NCI-H774 (cell line): ENCODE results near the gene MICAL2.

Experiments used
- DNase-seq: peaks from one replicate; lab custom pipeline; 2025; lab: John Stamatoyannopoulos, UW

MICAL2 gene

GRCh38 chr11:12156301-12157140, 46.1 kb downstream of the MICAL2 start:
- DNase-seq, result no peak

DNA sequence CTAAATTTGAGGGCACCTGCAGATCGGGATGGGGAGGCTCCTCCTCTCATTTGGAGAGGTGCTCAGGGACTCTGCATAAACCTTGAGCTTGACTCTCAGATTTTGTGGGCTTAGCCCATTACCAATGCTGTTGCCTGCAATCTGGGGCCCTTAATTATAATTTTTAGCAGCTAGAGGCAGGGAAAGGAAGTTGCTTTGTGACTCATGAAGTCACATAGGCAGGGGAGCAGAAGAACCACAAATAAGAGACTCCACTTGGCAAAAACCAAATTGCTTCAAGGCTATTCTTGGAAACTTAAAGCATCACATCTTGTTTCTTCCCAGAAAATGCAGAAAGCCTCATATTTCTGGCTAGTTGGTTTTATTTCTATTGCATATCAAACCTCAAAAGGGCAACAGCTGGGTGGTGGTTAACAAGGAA, 46.9 kb downstream of the MICAL2 start:
- no peak for DNase-seq

DNA sequence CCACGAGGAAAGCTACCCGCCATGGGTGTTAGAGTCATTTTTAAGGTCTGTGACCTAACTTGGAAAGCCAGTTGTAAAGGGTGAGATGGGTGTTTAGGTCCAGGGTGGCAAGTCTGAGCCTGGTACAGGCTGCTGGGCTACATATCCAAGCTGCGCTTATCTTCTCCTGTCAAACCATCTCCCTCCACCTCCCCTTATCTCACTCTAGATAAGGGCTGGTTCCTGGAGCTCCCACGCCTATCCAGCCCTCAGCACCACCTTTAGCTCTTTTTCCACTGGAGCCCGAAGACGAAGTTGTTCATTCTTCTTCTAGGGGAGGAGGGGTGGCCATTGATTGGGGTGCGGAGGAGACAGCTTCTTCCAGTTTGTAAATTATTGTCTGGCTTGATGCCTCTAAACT, 48.5 kb downstream of the MICAL2 start:
- DNase-seq, result no peak

DNA sequence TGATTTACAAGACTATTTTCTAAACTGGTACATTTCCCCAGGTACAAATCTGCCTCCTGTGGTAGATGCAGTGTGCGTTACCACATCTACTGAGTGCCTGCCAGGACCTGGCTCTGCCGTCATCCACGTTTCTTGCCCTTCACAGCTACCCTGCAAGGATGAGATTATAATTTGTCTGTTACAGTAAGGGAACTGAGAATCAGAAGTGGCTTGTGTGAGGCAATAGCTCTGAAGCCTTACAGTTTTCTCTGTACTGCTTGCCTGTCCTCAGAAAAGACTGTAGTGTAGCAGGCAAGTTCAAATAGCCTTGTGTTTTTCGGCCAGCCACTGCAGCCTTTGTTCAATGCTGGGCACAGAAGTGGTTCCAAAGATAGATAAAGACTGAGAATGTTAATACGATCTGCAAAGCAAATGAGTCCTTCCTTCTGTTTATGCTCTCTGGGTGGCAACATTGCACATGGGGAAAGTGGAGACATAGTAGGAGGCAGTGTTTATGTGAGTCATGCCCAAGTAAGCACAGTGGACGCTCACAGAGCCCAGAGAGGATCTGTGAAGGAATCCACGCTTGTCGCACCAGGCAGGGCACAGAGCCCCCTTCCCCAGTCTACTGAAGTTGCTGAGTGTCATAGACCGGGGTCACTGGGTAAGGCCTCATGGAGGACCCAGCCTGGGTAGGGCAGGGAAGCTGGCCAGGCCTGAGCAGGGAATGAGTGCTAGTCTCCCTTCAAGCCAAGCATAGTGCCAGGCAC, 49.1 kb downstream of the MICAL2 start:
- no peak for DNase-seq

DNA sequence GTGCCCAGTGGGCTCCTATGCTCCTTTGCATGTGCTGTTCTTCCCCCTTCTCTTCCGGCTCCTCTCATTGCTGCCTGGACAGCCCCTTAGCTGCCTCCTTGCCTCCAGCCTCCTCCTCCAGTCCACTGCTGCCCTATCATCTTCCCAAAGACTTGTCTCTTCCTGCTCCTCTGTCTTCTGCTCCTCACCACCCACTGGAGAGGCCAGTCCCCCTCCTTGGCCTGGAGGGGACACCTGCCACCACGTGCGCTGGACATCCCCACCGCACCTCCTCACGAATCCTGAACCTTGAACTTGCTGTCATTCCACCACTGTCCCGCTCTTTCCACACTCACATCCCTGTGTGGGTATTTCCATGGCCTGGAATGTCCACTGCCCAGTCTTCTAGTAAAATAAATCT, 49.8 kb downstream of the MICAL2 start:
- DNase-seq, result no peak

DNA sequence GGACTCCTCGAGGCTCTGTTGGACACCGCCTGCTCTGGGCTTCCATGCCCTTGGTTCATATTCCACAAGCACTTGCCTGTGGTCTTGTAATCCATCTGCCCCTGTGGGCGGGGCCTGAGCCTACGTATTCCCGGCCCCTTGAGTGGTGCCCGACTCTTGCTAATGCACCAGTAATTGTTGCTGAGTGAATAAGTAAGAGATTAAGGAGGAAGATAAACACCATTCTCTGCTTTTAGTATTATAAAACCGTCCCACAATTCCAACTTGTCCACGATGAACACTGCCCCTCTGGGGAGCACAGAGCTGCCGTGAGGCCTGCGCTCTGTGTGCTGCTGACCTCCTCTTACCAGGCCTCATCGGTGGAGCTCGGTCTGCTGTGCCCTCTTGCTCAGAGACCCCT, 50.3 kb downstream of the MICAL2 start:
- DNase-seq, result no peak

- DNase-seq, result no peak
Observed at GRCh38 chr11:12161137-12161536, 50.7 kb downstream of the MICAL2 start.

DNA sequence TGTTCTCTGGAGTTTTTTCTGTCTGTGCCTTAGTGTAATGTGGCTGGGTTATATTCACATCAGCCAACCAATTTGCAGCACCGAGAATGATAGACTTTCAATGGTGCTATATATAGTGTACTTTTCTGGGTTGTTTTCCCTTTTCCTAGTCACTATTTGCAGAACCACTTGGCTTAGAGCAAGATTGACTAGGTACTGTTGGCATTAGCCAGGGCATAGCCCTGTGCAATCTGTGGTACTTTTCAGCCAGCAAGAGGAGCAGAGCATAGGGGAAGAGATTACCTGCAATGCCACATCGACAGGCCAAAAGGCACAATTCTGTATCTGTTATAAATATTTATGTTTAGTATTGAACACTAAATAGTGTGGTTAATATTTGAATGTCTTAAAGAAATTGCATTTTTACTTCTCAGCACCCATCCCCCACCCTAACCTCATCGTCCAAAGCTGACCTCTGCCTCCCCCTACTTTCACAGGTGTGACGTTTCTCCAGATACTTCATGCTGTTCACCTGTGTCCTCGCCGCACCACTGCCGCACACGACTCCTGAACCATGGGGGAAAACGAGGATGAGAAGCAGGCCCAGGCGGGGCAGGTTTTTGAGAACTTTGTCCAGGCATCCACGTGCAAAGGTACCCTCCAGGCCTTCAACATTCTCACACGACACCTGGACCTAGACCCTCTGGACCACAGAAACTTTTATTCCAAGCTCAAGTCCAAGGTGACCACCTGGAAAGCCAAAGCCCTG, 51.4 kb downstream of the MICAL2 start:
- no peak for DNase-seq

DNA sequence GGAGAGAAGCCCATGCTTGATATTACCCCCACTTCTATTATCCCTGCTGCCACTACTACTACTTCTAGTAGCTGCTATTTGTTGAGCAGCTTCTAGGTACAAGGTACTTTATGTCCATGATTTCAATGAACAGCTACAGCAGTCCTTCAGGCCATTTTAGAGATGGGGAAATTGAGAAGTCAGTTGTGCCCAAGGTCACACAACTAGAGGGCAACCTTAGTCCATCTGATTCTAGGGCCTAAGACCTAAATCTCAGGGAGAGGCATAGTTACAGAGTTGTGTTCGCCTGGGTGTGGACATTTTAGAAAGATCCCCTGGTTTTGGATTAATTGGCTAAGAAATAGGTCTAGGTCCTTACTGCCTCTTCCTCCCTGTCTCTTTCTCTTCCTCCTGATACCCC, 52.3 kb downstream of the MICAL2 start:
- no peak for DNase-seq

GRCh38 chr11:12163181-12163941, 53.0 kb downstream of the MICAL2 start:
- no peak for DNase-seq

- no peak for DNase-seq
Observed at GRCh38 chr11:12164061-12165014, 53.9 kb downstream of the MICAL2 start.

- no peak for DNase-seq
Observed at GRCh38 chr11:12165237-12165875, 55.0 kb downstream of the MICAL2 start.

- DNase-seq, result no peak
Observed at GRCh38 chr11:12166299-12167060, 56.1 kb downstream of the MICAL2 start.

DNA sequence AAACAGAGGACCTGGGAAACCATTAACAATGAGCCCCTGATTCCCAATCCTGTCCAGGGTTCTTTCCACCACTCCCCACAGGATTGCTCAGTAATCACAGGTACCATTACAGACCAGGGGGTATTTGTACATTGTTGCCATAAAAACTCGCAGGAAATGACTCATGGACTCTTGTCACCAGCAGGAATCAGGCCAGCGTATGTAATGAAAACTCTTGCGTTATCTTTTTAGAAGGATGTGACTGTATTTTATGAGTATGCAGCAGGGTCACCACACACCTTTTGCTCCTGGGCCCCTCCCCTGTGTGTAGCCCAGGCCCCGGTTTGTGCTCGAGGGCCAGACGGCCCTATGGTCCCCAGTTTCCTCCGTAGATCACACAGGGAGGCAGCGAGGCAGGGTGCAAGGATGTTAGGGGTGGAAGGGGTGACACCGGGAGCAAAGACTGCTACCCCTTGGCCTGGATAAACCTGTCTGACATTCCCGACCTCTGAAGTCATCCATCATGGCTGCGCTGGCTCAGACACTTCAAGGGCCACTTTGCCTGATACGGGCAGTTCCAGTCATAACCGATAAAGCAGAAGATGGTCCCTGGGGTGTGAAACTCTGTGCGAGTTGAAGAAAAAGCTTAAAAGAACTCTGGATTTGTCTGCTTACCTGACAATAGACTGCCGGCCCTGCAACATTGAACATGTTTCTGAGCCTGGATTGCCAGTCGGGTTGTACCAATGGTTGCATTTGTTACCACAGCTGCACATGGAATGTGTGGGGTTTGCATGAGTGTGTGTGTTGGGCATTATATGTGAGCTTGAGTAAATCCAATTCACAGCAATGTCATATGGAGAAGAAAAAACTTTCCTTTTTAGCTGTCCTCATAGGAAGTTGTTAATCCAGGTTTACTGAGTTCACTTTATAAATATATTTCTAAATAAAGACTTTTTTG, 56.9 kb downstream of the MICAL2 start:
- no peak for DNase-seq

GRCh38 chr11:12168114-12168513, 57.7 kb downstream of the MICAL2 start:
- DNase-seq, result no peak

GRCh38 chr11:12169822-12170221, 59.4 kb downstream of the MICAL2 start:
- DNase-seq, result no peak

GRCh38 chr11:12170501-12170900, 60.1 kb downstream of the MICAL2 start:
- DNase-seq, result no peak

DNA sequence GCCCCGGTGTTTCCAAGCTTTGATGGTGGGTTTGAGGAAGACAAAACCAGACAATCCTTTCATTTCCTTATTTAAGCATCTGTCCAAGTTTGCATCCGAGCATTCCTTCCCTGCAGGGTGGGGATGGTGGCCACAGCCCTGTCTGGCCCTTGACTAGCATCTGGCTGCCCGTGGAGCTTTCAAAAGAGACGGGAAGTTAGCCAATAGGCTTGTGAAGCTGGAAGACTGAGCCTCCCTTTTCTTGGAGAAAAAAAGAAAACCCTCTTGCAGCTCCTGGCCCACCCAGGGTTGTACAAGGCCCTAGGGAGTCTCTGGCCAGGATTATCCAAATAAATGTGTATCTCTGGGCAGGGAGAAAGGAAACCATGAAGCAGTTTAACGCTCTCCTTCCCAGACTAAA, 60.6 kb downstream of the MICAL2 start:
- DNase-seq, result no peak
